ENCODE measurements around the gene CRTAP. TPM values are rescaled to one million over a fixed set of nuclear protein-coding genes. Genes with fewer than 3 reads are reported as not detected.
"Not testable (repeated sequence)": the region's sequence is repeated elsewhere in the genome, so short reads cannot be mapped to it uniquely, and the experiment has no call there.

CRTAP gene
- total RNA-seq, 1 donor from 2014 or later: 127 TPM

DNA sequence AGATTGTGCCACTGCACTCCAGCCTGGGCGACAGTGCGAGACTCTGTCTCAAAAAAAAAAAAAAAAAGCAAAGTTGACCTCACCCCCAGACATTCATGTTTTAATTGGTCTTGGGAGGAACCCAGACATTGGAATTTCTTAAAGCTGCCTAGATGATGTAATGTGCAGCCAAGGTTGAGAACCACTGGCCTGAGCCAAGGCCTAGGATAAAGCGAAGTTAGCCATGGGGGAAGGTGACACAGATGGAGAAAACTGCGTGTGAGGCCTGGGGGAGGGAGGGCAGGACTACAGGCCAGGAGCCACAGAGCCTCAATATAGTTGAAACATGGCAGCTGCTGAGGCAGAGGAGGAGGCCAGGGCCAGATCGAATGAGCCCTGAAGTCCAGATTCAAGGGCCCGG, 37.8 kb upstream of the CRTAP start:
- Mint-ChIP-seq H3K27ac (no peak overlapping the region), H3K4me1 (no peaks in the 10 kb centered on the region), H3K36me3 (peaks cover 10% of the 10 kb centered on the region), H3K27me3 (ENCODE audit: insufficient read depth, low read depth) (peaks cover 2% of the 10 kb centered on the region), H3K9me3 (no peaks in the 10 kb centered on the region), H3K4me3 (no peak overlapping the region)
- TF ChIP-seq EZH2phosphoT487 (IDR thresholded peaks at IDR 0.05) (no peak), CTCF (IDR thresholded peaks at IDR 0.05) (no peak)
- no peaks in the 10 kb centered on the region for H3K4me1 ChIP-seq
- H3K9me3 ChIP-seq (ENCODE audit: low read depth): no peaks in the 10 kb centered on the region
- no peaks in the 10 kb centered on the region for H3K36me3 ChIP-seq
- DNase-seq (ENCODE audit: low spot score): no peak
- H2AFZ ChIP-seq (replicated peaks): no peak overlapping the region
- H3K4me3 ChIP-seq: no peak overlapping the region
- peaks cover 3% of the 10 kb centered on the region for H4K20me1 ChIP-seq (ENCODE audit: low read depth)
- H3F3A ChIP-seq (ENCODE audit: low read depth): no peaks in the 10 kb centered on the region
- H3K79me2 ChIP-seq (ENCODE audit: low read depth): no peaks in the 10 kb centered on the region
- no peak overlapping the region for H3K4me2 ChIP-seq
- no peaks in the 10 kb centered on the region for H3K27me3 ChIP-seq
- no peak overlapping the region for H3K27ac ChIP-seq
- no peak overlapping the region for H3K9ac ChIP-seq

DNA sequence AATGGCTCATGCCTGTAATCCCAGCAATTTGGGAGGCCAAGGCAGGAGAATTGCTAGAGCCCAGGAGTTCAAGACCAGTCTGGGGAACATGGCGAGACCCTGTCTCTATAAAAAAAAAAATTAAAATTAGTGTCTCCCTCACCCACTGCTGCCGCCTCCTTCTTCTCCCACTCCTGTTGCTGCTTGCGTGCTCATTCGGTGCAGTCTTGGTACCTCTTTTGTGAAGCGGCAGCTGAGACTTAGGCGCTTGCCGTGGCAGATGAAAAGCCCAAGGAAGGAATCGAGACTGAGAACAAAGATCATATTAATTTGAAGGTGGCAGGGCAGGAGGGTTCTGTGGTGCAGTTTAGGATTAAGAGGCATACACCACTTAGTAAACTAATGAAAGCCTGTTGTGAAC, 36.9 kb upstream of the CRTAP start:
- Histone ChIP-seq H3F3A (ENCODE audit: low read depth) (no peaks in the 10 kb centered on the region), H2AFZ (replicated peaks) (no peak overlapping the region), H3K9ac (no peak overlapping the region), H3K79me2 (ENCODE audit: low read depth) (no peaks in the 10 kb centered on the region), H3K4me3 (no peak overlapping the region), H3K36me3 (no peaks in the 10 kb centered on the region), H3K27ac (no peak overlapping the region), H3K4me2 (no peak overlapping the region), H3K27me3 (no peaks in the 10 kb centered on the region), H3K9me3 (ENCODE audit: low read depth) (no peaks in the 10 kb centered on the region), H3K4me1 (no peaks in the 10 kb centered on the region), H4K20me1 (ENCODE audit: low read depth) (peaks cover 3% of the 10 kb centered on the region)
- Mint-ChIP-seq H3K36me3 (peaks cover 9% of the 10 kb centered on the region), H3K27ac (no peak overlapping the region), H3K4me1 (no peaks in the 10 kb centered on the region), H3K4me3 (no peak overlapping the region), H3K27me3 (ENCODE audit: insufficient read depth, low read depth) (peaks cover 3% of the 10 kb centered on the region), H3K9me3 (no peaks in the 10 kb centered on the region)
- no peak for DNase-seq (ENCODE audit: low spot score)
- TF ChIP-seq CTCF (IDR thresholded peaks at IDR 0.05) (no peak), EZH2phosphoT487 (IDR thresholded peaks at IDR 0.05) (no peak), EZH2 (IDR thresholded peaks at IDR 0.05) (no peak)

DNA sequence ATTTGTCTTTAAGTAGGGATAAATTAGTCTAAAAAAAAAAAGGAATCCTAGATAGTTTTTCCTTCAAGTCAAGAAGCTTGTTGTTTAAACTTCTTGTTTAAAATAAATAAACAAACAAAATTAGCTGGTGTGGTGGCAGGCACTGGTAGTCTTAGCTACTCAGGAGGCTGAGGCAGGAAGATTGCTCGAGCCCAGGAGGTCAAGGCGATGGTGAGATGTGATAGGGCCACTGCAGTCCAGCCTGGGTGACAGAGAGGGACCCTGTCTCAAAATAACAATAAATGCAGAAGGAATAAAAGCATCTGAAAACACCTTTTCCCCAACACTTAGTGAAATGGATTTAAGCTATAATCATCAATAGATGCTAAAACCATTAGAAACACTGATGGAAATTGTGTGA, 35.8 kb upstream of the CRTAP start:
- H3K27ac ChIP-seq: no peak overlapping the region
- H3K36me3 ChIP-seq: no peaks in the 10 kb centered on the region
- H3K9me3 Mint-ChIP-seq: no peaks in the 10 kb centered on the region
- no peak overlapping the region for H3K9ac ChIP-seq
- H3K27me3 ChIP-seq: no peaks in the 10 kb centered on the region
- no peak for TF ChIP-seq EZH2phosphoT487 (IDR thresholded peaks at IDR 0.05)
- TF ChIP-seq EZH2 (IDR thresholded peaks at IDR 0.05): no peak
- no peak for TF ChIP-seq CTCF (IDR thresholded peaks at IDR 0.05)
- peaks cover 3% of the 10 kb centered on the region for H4K20me1 ChIP-seq (ENCODE audit: low read depth)
- H3K4me3 ChIP-seq: no peak overlapping the region
- DNase-seq (ENCODE audit: low spot score): no peak
- H3K4me3 Mint-ChIP-seq: no peak overlapping the region
- H3F3A ChIP-seq (ENCODE audit: low read depth): no peaks in the 10 kb centered on the region
- peaks cover 4% of the 10 kb centered on the region for H3K27me3 Mint-ChIP-seq (ENCODE audit: insufficient read depth, low read depth)
- H3K27ac Mint-ChIP-seq: no peak overlapping the region
- H3K4me1 ChIP-seq: no peaks in the 10 kb centered on the region
- no peaks in the 10 kb centered on the region for H3K79me2 ChIP-seq (ENCODE audit: low read depth)
- H3K4me2 ChIP-seq: no peak overlapping the region
- H3K9me3 ChIP-seq (ENCODE audit: low read depth): no peaks in the 10 kb centered on the region
- no peak overlapping the region for H2AFZ ChIP-seq (replicated peaks)
- peaks cover 7% of the 10 kb centered on the region for H3K36me3 Mint-ChIP-seq
- H3K4me1 Mint-ChIP-seq: no peaks in the 10 kb centered on the region

DNA sequence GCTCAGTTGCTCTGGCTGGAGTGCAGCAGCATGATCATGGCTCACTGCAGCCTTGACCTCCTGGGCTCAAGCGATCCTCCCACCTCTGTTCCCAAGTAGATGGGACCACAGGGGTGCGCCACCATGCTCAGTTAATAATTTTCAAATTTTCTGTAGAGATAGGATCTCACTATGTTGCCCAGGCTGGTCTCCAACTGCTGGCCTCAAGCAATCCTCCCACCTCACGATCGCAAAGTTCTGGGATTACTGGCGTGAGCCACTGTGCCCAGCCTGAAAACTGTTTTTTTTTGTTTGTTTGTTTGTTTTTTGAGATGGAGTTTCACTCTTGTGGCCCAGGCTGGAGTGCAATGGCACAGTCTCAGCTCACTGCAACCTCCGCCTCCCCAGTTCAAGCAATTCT, 34.0 kb upstream of the CRTAP start:
- not testable (repeated sequence) for H3K79me2 ChIP-seq (ENCODE audit: low read depth); H3K4me3 Mint-ChIP-seq; H3K27me3 ChIP-seq; H3K27ac ChIP-seq; H3K9me3 Mint-ChIP-seq; H3K4me1 ChIP-seq; H3K4me3 ChIP-seq; DNase-seq (ENCODE audit: low spot score); H3K27ac Mint-ChIP-seq; H3K36me3 Mint-ChIP-seq; H3K27me3 Mint-ChIP-seq (ENCODE audit: insufficient read depth, low read depth); H3F3A ChIP-seq (ENCODE audit: low read depth); H3K9me3 ChIP-seq (ENCODE audit: low read depth); H2AFZ ChIP-seq (replicated peaks); H3K36me3 ChIP-seq; H3K4me1 Mint-ChIP-seq; H4K20me1 ChIP-seq (ENCODE audit: low read depth); H3K4me2 ChIP-seq; H3K9ac ChIP-seq

All from neural progenitor cell (in vitro differentiated cells).